ENCODE measurements around the gene RNPS1.
"Not testable (repeated sequence)": the region's sequence is repeated elsewhere in the genome, so short reads cannot be mapped to it uniquely, and the experiment has no call there.

DNA sequence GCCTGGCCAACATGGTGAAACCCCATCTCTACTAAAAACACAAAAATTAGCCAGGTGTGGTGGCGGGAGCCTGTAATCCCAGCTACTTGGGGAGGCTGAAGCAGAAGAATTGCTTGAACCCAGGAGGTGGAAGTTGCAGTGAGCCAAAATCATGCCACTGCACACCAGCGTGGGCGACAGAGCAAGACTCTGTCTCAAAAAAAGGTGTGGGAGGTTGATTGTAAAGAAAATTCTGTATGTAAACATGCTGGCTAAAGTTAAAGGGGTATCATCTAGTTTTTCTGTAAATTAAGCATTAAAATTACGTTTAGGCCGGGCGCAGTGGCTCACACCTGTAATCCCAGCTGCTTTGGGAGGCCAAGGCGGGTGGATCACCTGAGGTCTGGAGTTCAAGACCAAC, 9.4 kb downstream of the RNPS1 start:
- TF ChIP-seq, protein P1, sequence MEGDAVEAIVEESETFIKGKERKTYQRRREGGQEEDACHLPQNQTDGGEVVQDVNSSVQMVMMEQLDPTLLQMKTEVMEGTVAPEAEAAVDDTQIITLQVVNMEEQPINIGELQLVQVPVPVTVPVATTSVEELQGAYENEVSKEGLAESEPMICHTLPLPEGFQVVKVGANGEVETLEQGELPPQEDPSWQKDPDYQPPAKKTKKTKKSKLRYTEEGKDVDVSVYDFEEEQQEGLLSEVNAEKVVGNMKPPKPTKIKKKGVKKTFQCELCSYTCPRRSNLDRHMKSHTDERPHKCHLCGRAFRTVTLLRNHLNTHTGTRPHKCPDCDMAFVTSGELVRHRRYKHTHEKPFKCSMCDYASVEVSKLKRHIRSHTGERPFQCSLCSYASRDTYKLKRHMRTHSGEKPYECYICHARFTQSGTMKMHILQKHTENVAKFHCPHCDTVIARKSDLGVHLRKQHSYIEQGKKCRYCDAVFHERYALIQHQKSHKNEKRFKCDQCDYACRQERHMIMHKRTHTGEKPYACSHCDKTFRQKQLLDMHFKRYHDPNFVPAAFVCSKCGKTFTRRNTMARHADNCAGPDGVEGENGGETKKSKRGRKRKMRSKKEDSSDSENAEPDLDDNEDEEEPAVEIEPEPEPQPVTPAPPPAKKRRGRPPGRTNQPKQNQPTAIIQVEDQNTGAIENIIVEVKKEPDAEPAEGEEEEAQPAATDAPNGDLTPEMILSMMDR (IDR thresholded peaks at IDR 0.05; ENCODE audit: low read depth, low read length), result not testable (repeated sequence)
- not testable (repeated sequence) for TF ChIP-seq EZH2phosphoT487 (IDR thresholded peaks at IDR 0.05; ENCODE audit: low read depth)

Measured in OCI-LY3 (cell line).